Suprapubic skin (tissue), 4 donors: ENCODE results near the gene RENBP. TPM values are rescaled to one million over a fixed set of nuclear protein-coding genes. Genes with fewer than 3 reads are reported as not detected.
A peak's percentile ranks its signal among the peaks of the same experiment; 100 is the strongest.

Source experiments
- DNase-seq, 2 donors: peaks; one replicate each; pipeline ENCODE4 v3.0.0-alpha.2; 2019; ENCODE audit warnings: low spot score in 2 of 2
- H3K27ac ChIP-seq: fragments of 200-600 bp; sonication (generic); one replicate; pipeline ENCODE4 v1.5.1; 2019
- H3K27me3 ChIP-seq: fragments of 200-600 bp; sonication (generic); one replicate; pipeline ENCODE4 v1.5.1; 2019
- H3K36me3 ChIP-seq: fragments of 200-600 bp; sonication (generic); one replicate; pipeline ENCODE4 v1.5.1; 2019
- H3K4me1 ChIP-seq: fragments of 200-600 bp; sonication (generic); one replicate; pipeline ENCODE4 v1.5.1; 2019
- H3K4me3 ChIP-seq: fragments of 200-600 bp; sonication (generic); one replicate; pipeline ENCODE4 v1.5.1; 2019; ENCODE audit warnings: mild to moderate bottlenecking
- H3K9me3 ChIP-seq: fragments of 200-600 bp; sonication (generic); one replicate; pipeline ENCODE4 v1.5.1; 2019
- EP300 ChIP-seq: sonication (generic); formaldehyde crosslinking; IDR thresholded peaks from one replicate; pipeline ENCODE4 v1.6.1; 2017; ENCODE audit warnings: antibody characterized with exemption
- POLR2A ChIP-seq, 2 donors: fragments of 450-650 bp; IDR thresholded peaks; one replicate each; pipeline ENCODE4 v1.6.1; 2017; ENCODE audit warnings: antibody characterized with exemption in 2 of 2, mild to moderate bottlenecking in 2 of 2, moderate library complexity in 2 of 2
- POLR2AphosphoS5 ChIP-seq, 3 donors: sonication (generic); formaldehyde crosslinking; IDR thresholded peaks; one replicate each; pipeline ENCODE4 v1.6.1; 2017; ENCODE audit warnings: antibody characterized with exemption in 3 of 3
- WGBS: methylation state at CpG from one replicate; pipeline ENCODE4 v1.1.5; 2018; 5-methylcytosine and 5-hydroxymethylcytosine counted together
- total RNA-seq, 4 donors: library from RNA; depleted of rRNA; stranded (reverse); fragments of >200 nt; gene quantifications; one replicate each; pipeline ENCODE4 v1.1.0, GENCODE V29; 2016
- TF ChIP-seq, protein P1 (sequence below), 2 donors: fragments of 200-600 bp in 1 of 2; fragments of 450-650 bp in 1 of 2; sonication (generic) in 1 of 2; IDR thresholded peaks; one replicate each; pipeline ENCODE4 v1.5.1; 2016 to 2019; ENCODE audit warnings: antibody characterized with exemption in 2 of 2, mild to moderate bottlenecking in 1 of 2, moderate library complexity in 1 of 2

Gene RENBP
- total RNA-seq, 4 donors from 2014 or later = 1.7 to 9.9 (median 4.6) TPM

DNA sequence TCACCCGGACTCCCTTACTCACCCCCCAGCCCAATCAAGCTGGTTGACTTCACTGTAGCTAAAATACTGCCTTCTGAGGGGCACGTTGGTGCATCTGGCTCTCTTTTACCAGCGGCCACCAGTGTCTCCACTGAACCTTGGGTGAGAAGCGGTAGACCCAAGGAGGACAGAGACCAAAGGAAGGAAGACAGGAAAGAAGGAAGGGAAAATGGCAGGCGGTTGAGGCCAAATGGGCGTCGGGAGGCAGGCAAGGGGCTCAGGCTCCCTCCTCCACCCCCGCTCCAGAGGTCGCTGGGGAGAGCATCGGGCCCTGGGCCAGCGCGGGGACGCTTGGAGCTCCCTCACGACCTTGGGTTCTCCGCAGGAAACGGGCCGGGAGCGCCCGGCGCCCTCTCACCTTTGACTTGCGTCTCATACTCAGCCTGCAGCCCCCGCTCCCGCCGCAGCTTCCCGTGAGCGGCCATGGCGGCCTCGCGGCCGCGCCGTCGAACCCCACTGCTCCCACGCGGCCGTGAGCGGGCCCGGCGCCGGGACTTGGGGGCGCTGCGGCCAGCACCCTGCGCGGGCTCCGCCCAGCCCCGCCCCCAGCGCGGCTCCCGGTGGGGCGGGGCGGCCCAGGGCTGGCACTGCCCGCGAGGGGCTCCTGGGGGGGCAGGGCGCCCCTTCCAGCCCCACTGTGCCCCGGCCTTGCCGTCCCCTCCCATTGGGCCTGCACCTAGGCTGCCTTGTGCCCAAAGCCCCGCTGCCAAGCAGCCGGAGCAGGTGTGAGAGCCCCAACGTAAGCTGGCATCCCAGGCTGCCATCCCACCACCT is 18.5 kb downstream of the RENBP start, which contains the start of gene ARHGAP4:
ARHGAP4 (minus strand) TSS at position 526 of the 813 bp plus-strand sequence; CDS start at position 464, 62 bp downstream.
- no peak for DNase-seq
- 62% methylated on average over 12 of the region's 59 CpGs for WGBS
- peaks cover 52% of the 10 kb centered on the region for H3K4me1 ChIP-seq
- peaks cover 7% of the 10 kb centered on the region for H3K36me3 ChIP-seq
- no peaks in the 10 kb centered on the region for H3K9me3 ChIP-seq
- TF ChIP-seq, protein P1, sequence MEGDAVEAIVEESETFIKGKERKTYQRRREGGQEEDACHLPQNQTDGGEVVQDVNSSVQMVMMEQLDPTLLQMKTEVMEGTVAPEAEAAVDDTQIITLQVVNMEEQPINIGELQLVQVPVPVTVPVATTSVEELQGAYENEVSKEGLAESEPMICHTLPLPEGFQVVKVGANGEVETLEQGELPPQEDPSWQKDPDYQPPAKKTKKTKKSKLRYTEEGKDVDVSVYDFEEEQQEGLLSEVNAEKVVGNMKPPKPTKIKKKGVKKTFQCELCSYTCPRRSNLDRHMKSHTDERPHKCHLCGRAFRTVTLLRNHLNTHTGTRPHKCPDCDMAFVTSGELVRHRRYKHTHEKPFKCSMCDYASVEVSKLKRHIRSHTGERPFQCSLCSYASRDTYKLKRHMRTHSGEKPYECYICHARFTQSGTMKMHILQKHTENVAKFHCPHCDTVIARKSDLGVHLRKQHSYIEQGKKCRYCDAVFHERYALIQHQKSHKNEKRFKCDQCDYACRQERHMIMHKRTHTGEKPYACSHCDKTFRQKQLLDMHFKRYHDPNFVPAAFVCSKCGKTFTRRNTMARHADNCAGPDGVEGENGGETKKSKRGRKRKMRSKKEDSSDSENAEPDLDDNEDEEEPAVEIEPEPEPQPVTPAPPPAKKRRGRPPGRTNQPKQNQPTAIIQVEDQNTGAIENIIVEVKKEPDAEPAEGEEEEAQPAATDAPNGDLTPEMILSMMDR (IDR thresholded peaks at IDR 0.05) = no peak
- TF ChIP-seq POLR2A (IDR thresholded peaks at IDR 0.05) (no peak), EP300 (no peak), POLR2AphosphoS5 (IDR thresholded peaks at IDR 0.05) (no peak)
- peak within 1 kb of the TSS; percentile 59 for H3K4me3 ChIP-seq
- no peaks in the 10 kb centered on the region for H3K27me3 ChIP-seq
- H3K27ac ChIP-seq = peak within 1 kb of the TSS; percentile 90

DNA sequence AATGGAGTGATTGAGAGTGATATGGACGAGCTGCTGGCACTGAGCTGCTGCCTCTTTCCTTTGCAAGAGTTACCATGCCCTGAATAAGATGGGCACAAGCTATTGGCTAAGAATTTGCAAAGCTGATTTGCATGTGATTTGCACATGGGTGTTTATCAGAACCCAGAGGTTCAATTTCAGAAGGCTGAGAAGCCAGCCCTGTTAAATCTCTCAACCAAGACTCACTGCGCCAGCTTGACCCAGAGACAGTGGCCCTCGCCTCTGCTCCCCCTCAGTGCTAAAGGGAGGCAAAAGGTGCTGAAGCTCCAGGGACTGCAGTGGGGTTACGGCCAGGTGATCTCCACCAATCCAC is 19.1 kb downstream of the RENBP start:
- peak overlapping the region; percentile 59 for H3K4me3 ChIP-seq
- 74% methylated on average over 3 of the region's 4 CpGs for WGBS

DNA sequence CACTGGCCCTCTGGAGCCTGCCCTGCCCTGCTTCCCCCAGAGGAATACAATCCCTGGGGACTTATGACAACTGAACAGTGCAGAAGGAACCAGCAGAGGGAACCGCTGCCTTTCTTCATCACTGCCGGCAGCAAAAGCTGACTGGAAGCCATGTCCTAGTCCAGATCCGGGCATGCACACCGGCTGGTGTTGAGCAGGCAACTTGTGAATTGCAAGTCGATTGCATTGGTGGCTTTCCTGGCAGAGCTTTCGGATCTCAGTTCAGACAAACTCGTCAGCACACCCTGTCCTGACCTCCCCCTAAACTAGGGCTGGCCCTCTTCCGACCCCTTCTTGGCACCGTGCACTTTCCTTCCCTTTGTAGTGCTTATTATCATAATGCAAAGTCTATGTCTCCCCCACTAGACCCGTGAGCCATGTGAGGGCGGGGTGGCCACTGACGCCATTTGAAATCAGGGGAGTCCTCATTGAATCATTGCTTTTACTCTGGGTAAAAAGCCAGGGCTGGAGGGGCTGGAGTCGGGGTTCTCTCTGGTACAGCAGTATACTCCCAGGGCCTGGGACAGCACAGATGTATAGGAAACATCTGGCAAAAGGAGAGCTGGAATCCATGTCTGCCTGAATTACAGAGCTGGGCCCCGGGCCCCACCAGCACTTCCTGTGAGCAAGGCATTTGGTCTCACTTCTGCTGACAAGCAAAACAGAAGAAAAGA is 20.1 kb downstream of the RENBP start:
- peaks cover 49% of the 10 kb centered on the region for H3K4me1 ChIP-seq
- H3K4me3 ChIP-seq = no peak overlapping the region
- H3K27ac ChIP-seq = no peak overlapping the region

More for the DNA sequence above, 19.1 kb downstream of the RENBP start:
- Histone ChIP-seq H3K27me3 (no peaks in the 10 kb centered on the region), H3K4me1 (peaks cover 54% of the 10 kb centered on the region), H3K36me3 (peaks cover 2% of the 10 kb centered on the region), H3K27ac (no peak overlapping the region), H3K9me3 (no peaks in the 10 kb centered on the region)
- TF ChIP-seq EP300 (no peak), POLR2AphosphoS5 (IDR thresholded peaks at IDR 0.05) (no peak), POLR2A (IDR thresholded peaks at IDR 0.05) (no peak)
- TF ChIP-seq, protein P1 (IDR thresholded peaks at IDR 0.05) = no peak
- DNase-seq = no peak

DNA sequence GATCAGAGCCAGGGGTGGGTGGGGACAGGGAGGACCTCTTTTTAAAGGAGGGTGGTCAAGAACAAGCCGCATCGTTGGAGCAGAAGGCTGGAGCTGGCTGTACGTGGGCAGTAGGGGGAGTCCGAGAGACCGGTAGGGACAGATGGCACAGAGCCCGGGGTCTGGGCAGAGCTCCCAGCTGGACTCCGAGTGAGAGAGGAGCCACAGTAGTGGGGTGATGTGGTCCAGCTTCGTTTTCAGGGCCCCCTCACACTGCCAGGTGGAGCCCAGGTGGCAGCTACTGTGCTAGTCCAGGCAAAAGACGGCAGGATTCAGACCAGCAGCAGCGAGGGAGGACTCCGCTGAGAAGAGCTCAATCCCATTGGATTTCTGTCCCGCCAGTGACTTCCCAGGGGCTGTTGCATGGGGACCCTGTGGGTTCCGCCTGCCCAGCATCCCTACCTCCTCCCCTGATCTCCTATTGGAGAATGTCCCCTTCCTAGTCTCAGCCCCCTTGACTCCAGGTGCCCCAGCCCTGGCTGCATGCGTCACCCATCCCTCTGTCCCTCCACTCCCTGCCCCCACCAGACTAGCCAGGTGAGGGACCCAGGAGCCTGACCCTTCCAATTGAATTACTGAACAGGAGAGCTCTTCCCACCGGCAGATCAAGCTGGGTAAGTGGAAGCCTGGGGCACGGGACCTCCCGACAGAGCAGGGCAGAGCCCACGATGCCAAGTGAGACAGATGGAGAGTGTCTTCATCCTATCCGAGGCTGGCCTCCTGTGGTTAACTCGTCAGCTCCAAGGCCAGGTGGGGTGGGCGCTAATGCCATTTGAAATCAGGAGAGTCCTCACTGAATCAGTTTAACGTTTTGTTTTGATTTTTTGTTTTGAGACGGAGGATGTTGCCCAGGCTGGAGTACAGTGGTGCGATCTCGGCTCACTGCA is 21.2 kb downstream of the RENBP start:
- peak in 1 of 2 donors; percentile 83 for DNase-seq
- Histone ChIP-seq H3K4me3 (no peak overlapping the region), H3K36me3 (no peaks in the 10 kb centered on the region), H3K4me1 (peaks cover 41% of the 10 kb centered on the region), H3K9me3 (no peaks in the 10 kb centered on the region), H3K27me3 (no peaks in the 10 kb centered on the region), H3K27ac (no peak overlapping the region)
- WGBS = 71% methylated on average over 24 of the region's 25 CpGs
- TF ChIP-seq POLR2A (IDR thresholded peaks at IDR 0.05) (no peak), POLR2AphosphoS5 (IDR thresholded peaks at IDR 0.05) (no peak), EP300 (no peak)
- TF ChIP-seq, protein P1 (IDR thresholded peaks at IDR 0.05) = peak in 1 of 2 donors; percentile 36

More for the DNA sequence above, 20.1 kb downstream of the RENBP start:
- TF ChIP-seq, protein P1 (IDR thresholded peaks at IDR 0.05) = no peak
- TF ChIP-seq EP300 (no peak), POLR2A (IDR thresholded peaks at IDR 0.05) (no peak)
- DNase-seq = peak in 1 of 2 donors; percentile 65
- no peaks in the 10 kb centered on the region for H3K36me3 ChIP-seq
- no peaks in the 10 kb centered on the region for H3K27me3 ChIP-seq
- WGBS = 38% methylated on average over 13 of the region's 14 CpGs
- H3K9me3 ChIP-seq = no peaks in the 10 kb centered on the region
